CD4-positive, CD25-positive, alpha-beta regulatory T cell (primary cell): ENCODE measurements around the gene LENEP. TPM values are rescaled to one million over a fixed set of nuclear protein-coding genes. Genes with fewer than 3 reads are reported as not detected.
A peak's percentile ranks its signal among the peaks of the same experiment; 100 is the strongest.
"Not testable (repeated sequence)": the region's sequence is repeated elsewhere in the genome, so short reads cannot be mapped to it uniquely, and the experiment has no call there.

Experiments
- ATAC-seq, 2 donors: fragments of 150-1000 bp; cut with Tn5 transposase; one replicate each; pipeline ENCODE4 v1.10.0; 2021; ENCODE audit warnings: low read depth in 2 of 2, moderate number of reproducible peaks in 2 of 2, moderate library complexity in 1 of 2
- DNase-seq, 3 donors: peaks; one replicate each; pipeline versions ENCODE4 v3.0.0 to v3.0.0-alpha.2; 2012 to 2022; ENCODE audit warnings: mixed read lengths in 1 of 3
- H3K27ac ChIP-seq: one replicate; pipeline ENCODE4 v1.7.0; 2013; ENCODE audit warnings: mild to moderate bottlenecking, low read length; ENCODE audit not compliant: insufficient read depth, poor library complexity, severe bottlenecking
- H3K27me3 ChIP-seq: one replicate; pipeline ENCODE4 v1.7.0; 2013; ENCODE audit warnings: low read length; ENCODE audit not compliant: control insufficient read depth, insufficient read depth
- H3K36me3 ChIP-seq: one replicate; pipeline ENCODE4 v1.7.0; 2013; ENCODE audit warnings: mild to moderate bottlenecking, low read length, moderate library complexity; ENCODE audit not compliant: control insufficient read depth, insufficient read depth
- H3K4me1 ChIP-seq: 2 replicates; pipeline ENCODE4 v1.7.0; 2013; ENCODE audit warnings: mild to moderate bottlenecking, low read length; ENCODE audit not compliant: insufficient read depth, control insufficient read depth, poor library complexity, severe bottlenecking
- H3K4me3 ChIP-seq: one replicate; pipeline ENCODE4 v1.7.0; 2013; ENCODE audit warnings: low read depth, mild to moderate bottlenecking, low read length, moderate library complexity
- H3K9me3 ChIP-seq, 2 experiments: 1 replicate in 1 of 2; 2 replicates in 1 of 2; pipeline ENCODE4 v1.7.0; 2013; ENCODE audit warnings: low read length in 2 of 2, mild to moderate bottlenecking in 1 of 2, moderate library complexity in 1 of 2; ENCODE audit not compliant: control insufficient read depth in 2 of 2
- H3K27ac Mint-ChIP-seq, 3 donors: one replicate each; pipeline ENCODE4 v1.8.0; 2020 to 2022; ENCODE audit warnings: mild to moderate bottlenecking in 3 of 3, mixed read lengths in 3 of 3, moderate library complexity in 2 of 3
- H3K27me3 Mint-ChIP-seq: one replicate; pipeline ENCODE4 v1.8.0; 2022; ENCODE audit warnings: mild to moderate bottlenecking, mixed read lengths
- H3K36me3 Mint-ChIP-seq: one replicate; pipeline ENCODE4 v1.8.0; 2020; ENCODE audit warnings: mixed read lengths
- H3K4me1 Mint-ChIP-seq, 4 donors: one replicate each; pipeline ENCODE4 v1.8.0; 2020 to 2022; ENCODE audit warnings: mixed read lengths in 4 of 4, mild to moderate bottlenecking in 1 of 4
- H3K4me3 Mint-ChIP-seq, 4 donors: one replicate each; pipeline ENCODE4 v1.8.0; 2020 to 2022; ENCODE audit warnings: mild to moderate bottlenecking in 4 of 4, mixed read lengths in 4 of 4, moderate library complexity in 3 of 4
- H3K9me3 Mint-ChIP-seq, 7 donors: one replicate each; pipeline ENCODE4 v1.8.0; 2020 to 2022; ENCODE audit warnings: mixed read lengths in 7 of 7, mild to moderate bottlenecking in 3 of 7, moderate library complexity in 2 of 7
- polyA plus RNA-seq, 4 donors: library from polyadenylated mRNA; unstranded; fragments of 300-500 nt; fragmentation: Illumina TruSeq; gene quantifications; one replicate each; pipeline ENCODE4 v1.2.3, GENCODE V29; 2021
- total RNA-seq: library from RNA; stranded (reverse); gene quantifications from one replicate; pipeline ENCODE4 v1.2.3, GENCODE V29; 2022

Gene LENEP
- total and polyA plus RNA-seq, 5 donors from 2014 or later, result not detected

GRCh38 chr1:154992721-154993571, 440 bp upstream of the LENEP start:
- no peaks in the 10 kb centered on the region for H3K27me3 ChIP-seq
- no peaks in the 10 kb centered on the region for H3K27me3 Mint-ChIP-seq
- H3K9me3 Mint-ChIP-seq, result no peaks in the 10 kb centered on the region
- H3K4me3 ChIP-seq, result no peak overlapping the region
- ATAC-seq (no peak), DNase-seq (no peak)
- no peak overlapping the region for H3K27ac ChIP-seq
- H3K4me1 ChIP-seq, result no peaks in the 10 kb centered on the region
- no peaks in the 10 kb centered on the region for H3K9me3 ChIP-seq
- peaks cover 26% of the 10 kb centered on the region for H3K36me3 ChIP-seq
- peaks cover 0 to 30% (median 7%) of the 10 kb centered on the region in 4 donors for H3K4me1 Mint-ChIP-seq
- H3K36me3 Mint-ChIP-seq, result peaks cover 13% of the 10 kb centered on the region
- no peak overlapping the region for H3K27ac Mint-ChIP-seq
- H3K4me3 Mint-ChIP-seq, result no peak overlapping the region

DNA sequence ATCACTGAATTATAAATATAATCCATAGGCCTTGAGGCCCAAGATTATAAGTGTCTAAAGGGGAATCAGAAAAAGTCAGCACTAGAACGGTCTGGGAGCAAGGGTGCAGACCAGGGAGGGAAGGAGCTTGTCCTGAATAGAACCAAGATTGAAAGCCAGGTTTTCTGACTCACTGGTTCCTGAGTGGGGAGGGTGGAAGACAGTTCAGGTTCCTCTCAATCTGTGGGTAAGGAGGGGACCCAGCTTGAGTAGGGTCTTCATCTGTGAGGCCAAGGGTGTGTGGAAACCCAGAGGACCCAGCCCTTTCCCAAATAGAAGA, 842 bp downstream of the LENEP start:
- Mint-ChIP-seq H3K27me3 (no peaks in the 10 kb centered on the region), H3K4me3 (peak overlapping the region in 1 of 4 donors; percentile 65), H3K9me3 (no peaks in the 10 kb centered on the region), H3K36me3 (peaks cover 9% of the 10 kb centered on the region), H3K4me1 (peaks cover 0 to 28% (median 9%) of the 10 kb centered on the region in 4 donors), H3K27ac (no peak overlapping the region)
- no peaks in the 10 kb centered on the region for H3K27me3 ChIP-seq
- no peak overlapping the region for H3K27ac ChIP-seq
- ATAC-seq (no peak), DNase-seq (no peak)
- H3K9me3 ChIP-seq, result no peaks in the 10 kb centered on the region
- H3K4me3 ChIP-seq, result no peak overlapping the region
- peaks cover 7% of the 10 kb centered on the region for H3K4me1 ChIP-seq
- H3K36me3 ChIP-seq, result peaks cover 15% of the 10 kb centered on the region

GRCh38 chr1:154994591-154994990, 1.2 kb downstream of the LENEP start:
- Mint-ChIP-seq H3K36me3 (peaks cover 6% of the 10 kb centered on the region), H3K4me3 (peak overlapping the region in 1 of 4 donors; percentile 65), H3K27ac (peak overlapping the region in 2 of 3 donors; percentile 24 to 55), H3K27me3 (no peaks in the 10 kb centered on the region), H3K4me1 (peaks cover 0 to 26% (median 11%) of the 10 kb centered on the region in 4 donors), H3K9me3 (no peaks in the 10 kb centered on the region)
- no peak for ATAC-seq
- no peak for DNase-seq
- H3K4me3 ChIP-seq, result no peak overlapping the region
- H3K36me3 ChIP-seq, result peaks cover 11% of the 10 kb centered on the region
- peaks cover 10% of the 10 kb centered on the region for H3K4me1 ChIP-seq
- H3K27ac ChIP-seq, result no peak overlapping the region
- H3K9me3 ChIP-seq, result no peaks in the 10 kb centered on the region
- no peaks in the 10 kb centered on the region for H3K27me3 ChIP-seq

DNA sequence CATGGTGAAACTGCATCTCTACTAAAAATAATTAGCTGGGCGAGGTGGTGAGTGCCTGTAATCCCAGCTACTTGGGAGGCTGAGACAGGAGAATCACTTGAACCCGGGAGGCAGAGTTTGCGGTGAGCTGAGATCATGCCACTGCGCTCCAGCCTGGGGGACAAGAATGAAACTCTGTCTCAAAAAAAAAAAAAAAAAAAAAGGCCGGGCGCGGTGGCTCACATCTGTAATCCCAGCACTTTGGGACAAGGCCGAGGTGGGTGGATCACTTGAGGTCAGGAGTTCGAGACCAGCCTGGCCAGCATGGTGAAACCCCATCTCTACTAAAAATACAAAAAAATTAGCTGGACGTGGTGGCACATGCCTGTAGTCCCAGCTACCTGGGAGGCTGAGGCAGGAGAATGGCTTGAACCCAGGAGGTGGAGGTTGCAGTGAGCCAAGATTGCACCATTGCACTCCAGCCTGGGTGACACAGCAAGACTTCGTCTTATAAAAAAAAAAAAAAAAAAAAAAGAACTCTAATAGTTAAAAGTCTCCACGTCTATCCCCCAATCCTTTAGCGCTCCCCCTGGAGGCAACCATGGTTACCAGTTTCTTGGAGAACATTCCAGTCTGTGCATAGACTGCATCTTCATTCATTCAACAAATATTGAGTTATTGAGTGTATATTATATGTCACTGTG, 2.1 kb downstream of the LENEP start:
- H3K9me3 ChIP-seq, H3K36me3 ChIP-seq, H3K9me3 Mint-ChIP-seq, H3K4me3 ChIP-seq, DNase-seq, H3K27ac ChIP-seq, ATAC-seq, H3K27me3 ChIP-seq, H3K27me3 Mint-ChIP-seq, H3K36me3 Mint-ChIP-seq: not testable (repeated sequence)
- Mint-ChIP-seq H3K27ac (peak overlapping the region in 1 of 3 donors; percentile 24), H3K4me1 (peaks cover 0 to 33% (median 15%) of the 10 kb centered on the region in 4 donors), H3K4me3 (peak overlapping the region in 1 of 4 donors; percentile 65)
- H3K4me1 ChIP-seq, result peaks cover 18% of the 10 kb centered on the region

- Histone ChIP-seq H3K27me3 (no peaks in the 10 kb centered on the region), H3K4me3 (no peak overlapping the region), H3K4me1 (peaks cover 29% of the 10 kb centered on the region), H3K9me3 (no peaks in the 10 kb centered on the region), H3K27ac (no peak overlapping the region), H3K36me3 (no peaks in the 10 kb centered on the region)
- Mint-ChIP-seq H3K27me3 (no peaks in the 10 kb centered on the region), H3K27ac (peak overlapping the region in 2 of 3 donors; percentile 14 to 73), H3K36me3 (peaks cover 3% of the 10 kb centered on the region), H3K4me3 (peak overlapping the region in 2 of 4 donors; percentile 27 to 85), H3K9me3 (peaks cover 0 to 2% (median 0%) of the 10 kb centered on the region in 7 donors), H3K4me1 (peaks cover 0 to 33% (median 15%) of the 10 kb centered on the region in 4 donors)
- DNase-seq (no peak), ATAC-seq (no peak)
Measured at GRCh38 chr1:154996966-154997701, 3.7 kb downstream of the LENEP start.

DNA sequence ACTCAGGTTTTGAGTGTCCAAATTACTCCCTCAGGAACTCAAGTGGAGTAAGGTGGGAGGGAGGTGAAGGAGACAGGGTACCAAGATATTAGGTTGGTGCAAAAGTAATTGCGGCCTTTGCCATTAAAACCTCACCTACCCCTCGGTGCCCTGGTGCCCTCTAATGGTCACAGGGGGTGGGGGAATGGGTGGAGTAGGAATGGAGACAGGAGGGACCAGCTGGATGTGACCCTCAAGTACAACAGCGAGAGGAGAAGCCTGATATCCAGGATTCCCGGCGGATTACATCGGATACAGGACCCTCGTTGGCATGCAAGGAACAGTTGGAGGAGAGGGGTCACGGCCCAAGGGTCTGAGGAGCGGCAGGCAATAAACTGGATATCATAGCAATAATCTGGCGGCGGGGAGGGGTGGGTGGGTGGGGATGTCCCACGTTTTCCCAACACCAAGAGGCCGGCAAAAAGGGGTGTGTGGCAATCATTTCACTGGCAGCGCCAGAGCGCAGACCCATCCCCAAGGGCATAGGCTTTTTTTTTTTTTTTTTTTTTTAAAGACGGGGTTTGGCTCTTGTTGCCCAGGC, 4.9 kb downstream of the LENEP start:
- Histone ChIP-seq H3K9me3 (no peaks in the 10 kb centered on the region), H3K27me3 (no peaks in the 10 kb centered on the region), H3K4me1 (peaks cover 36% of the 10 kb centered on the region), H3K36me3 (no peaks in the 10 kb centered on the region), H3K4me3 (no peak overlapping the region), H3K27ac (no peak overlapping the region)
- H3K27me3 Mint-ChIP-seq, result no peaks in the 10 kb centered on the region
- no peak for DNase-seq
- peaks cover 0 to 33% (median 15%) of the 10 kb centered on the region in 4 donors for H3K4me1 Mint-ChIP-seq
- H3K27ac Mint-ChIP-seq, result peak overlapping the region in 1 of 3 donors; percentile 83
- no peak for ATAC-seq
- no peaks in the 10 kb centered on the region for H3K36me3 Mint-ChIP-seq
- H3K9me3 Mint-ChIP-seq, result peaks cover 0 to 2% (median 0%) of the 10 kb centered on the region in 7 donors
- peak overlapping the region in 2 of 4 donors; percentile 33 to 99 for H3K4me3 Mint-ChIP-seq

DNA sequence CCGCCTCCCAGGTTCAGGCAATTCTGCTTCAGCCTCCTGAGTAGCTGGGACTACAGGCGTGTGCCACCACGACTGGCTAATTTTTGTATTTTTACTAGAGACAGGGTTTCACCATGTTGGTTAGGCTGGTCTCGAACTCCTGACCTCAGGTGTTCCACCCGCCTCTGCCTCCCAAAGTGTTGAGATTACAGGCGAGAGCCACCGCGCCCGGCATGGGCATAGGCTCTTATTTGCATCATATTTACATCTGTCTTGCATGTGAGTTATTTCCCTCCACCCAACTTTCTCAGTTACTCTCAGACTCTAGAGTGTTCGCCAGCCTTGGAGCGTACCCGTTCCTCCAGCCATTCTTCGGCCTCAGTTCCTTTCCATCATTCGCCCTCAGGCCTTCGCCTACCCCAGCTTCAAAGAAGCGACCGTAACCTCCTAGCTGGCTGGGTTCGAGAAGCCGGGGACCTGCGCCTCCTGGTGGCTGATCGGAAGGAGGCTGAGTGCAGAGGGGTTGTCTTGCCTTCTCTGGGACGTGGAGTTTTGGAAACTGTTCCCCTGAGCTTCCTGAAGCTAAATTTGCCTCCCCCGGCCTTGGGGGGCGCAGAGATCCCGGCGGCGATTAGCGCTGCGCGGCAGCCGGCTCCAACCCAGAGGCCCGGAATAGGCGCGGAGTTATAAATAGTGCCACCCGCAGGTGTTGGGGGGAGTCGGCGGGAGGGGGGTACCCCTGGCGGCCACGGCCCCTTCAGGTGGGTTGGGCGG, 5.6 kb downstream of the LENEP start:
- ATAC-seq (no peak), DNase-seq (peak; percentile 50 to 80 (median 50))
- Histone ChIP-seq H3K27ac (peak overlapping the region; percentile 96), H3K4me1 (peaks cover 40% of the 10 kb centered on the region), H3K36me3 (no peaks in the 10 kb centered on the region), H3K9me3 (no peaks in the 10 kb centered on the region), H3K4me3 (peak overlapping the region; percentile 64), H3K27me3 (no peaks in the 10 kb centered on the region)
- no peaks in the 10 kb centered on the region for H3K27me3 Mint-ChIP-seq
- peak overlapping the region; percentile 83 to 96 (median 94) for H3K27ac Mint-ChIP-seq
- H3K4me3 Mint-ChIP-seq, result peak overlapping the region; percentile 88 to 99 (median 91)
- H3K9me3 Mint-ChIP-seq, result peaks cover 0 to 2% (median 0%) of the 10 kb centered on the region in 7 donors
- peaks cover 0 to 37% (median 17%) of the 10 kb centered on the region in 4 donors for H3K4me1 Mint-ChIP-seq
- no peaks in the 10 kb centered on the region for H3K36me3 Mint-ChIP-seq
